HG03066 (cell line): ENCODE data around the gene HTT.
"Not testable (repeated sequence)": the region's sequence is repeated elsewhere in the genome, so short reads cannot be mapped to it uniquely, and the experiment has no call there.

ENCODE experiments used
- ATAC-seq: cut with Tn5 transposase; IDR thresholded peaks from one replicate; pipeline ENCODE4 v1.9.1; 2021; ENCODE audit warnings: low read depth; ENCODE audit not compliant: unreplicated experiment

Gene HTT

GRCh38 chr4:3075652-3075981, 1.1 kb downstream of the HTT start:
- ATAC-seq, result no peak

- ATAC-seq, result peak; percentile 32
Observed at GRCh38 chr4:3077796-3078195, 3.3 kb downstream of the HTT start.

GRCh38 chr4:3079694-3080123, 5.2 kb downstream of the HTT start:
- ATAC-seq, result no peak

- ATAC-seq, result no peak
Observed at GRCh38 chr4:3082925-3083515, 8.5 kb downstream of the HTT start.

GRCh38 chr4:3083732-3084131, 9.3 kb downstream of the HTT start:
- ATAC-seq, result no peak

- no peak for ATAC-seq
Observed at GRCh38 chr4:3085948-3086670, 11.6 kb downstream of the HTT start.

GRCh38 chr4:3087115-3087797, 12.8 kb downstream of the HTT start:
- ATAC-seq, result no peak

GRCh38 chr4:3091464-3091863, 17.0 kb downstream of the HTT start:
- no peak for ATAC-seq

GRCh38 chr4:3094701-3095100, 20.2 kb downstream of the HTT start:
- ATAC-seq, result not testable (repeated sequence)

GRCh38 chr4:3096202-3096601, 21.7 kb downstream of the HTT start:
- ATAC-seq, result no peak

- no peak for ATAC-seq
Observed at GRCh38 chr4:3098346-3098745, 23.9 kb downstream of the HTT start.

GRCh38 chr4:3106339-3107186, 32.1 kb downstream of the HTT start:
- peak; percentile 90 for ATAC-seq

- ATAC-seq, result no peak
Observed at GRCh38 chr4:3107271-3107670, 32.8 kb downstream of the HTT start.

GRCh38 chr4:3107691-3108121, 33.2 kb downstream of the HTT start:
- ATAC-seq, result no peak

GRCh38 chr4:3108211-3108610, 33.7 kb downstream of the HTT start:
- no peak for ATAC-seq

GRCh38 chr4:3111461-3111860, 37.0 kb downstream of the HTT start:
- ATAC-seq, result no peak

- no peak for ATAC-seq
Observed at GRCh38 chr4:3112201-3112600, 37.7 kb downstream of the HTT start.

GRCh38 chr4:3112609-3113469, 38.4 kb downstream of the HTT start:
- no peak for ATAC-seq

- no peak for ATAC-seq
Observed at GRCh38 chr4:3114377-3114776, 39.9 kb downstream of the HTT start.

GRCh38 chr4:3115637-3116270, 41.3 kb downstream of the HTT start:
- no peak for ATAC-seq
